GM21786 (cell line): Measurements from ENCODE around the gene DCDC2B.

Source experiments
- ATAC-seq: cut with Tn5 transposase; IDR thresholded peaks from one replicate; pipeline ENCODE4 v1.9.1; 2021; ENCODE audit not compliant: unreplicated experiment

Gene DCDC2B

DNA sequence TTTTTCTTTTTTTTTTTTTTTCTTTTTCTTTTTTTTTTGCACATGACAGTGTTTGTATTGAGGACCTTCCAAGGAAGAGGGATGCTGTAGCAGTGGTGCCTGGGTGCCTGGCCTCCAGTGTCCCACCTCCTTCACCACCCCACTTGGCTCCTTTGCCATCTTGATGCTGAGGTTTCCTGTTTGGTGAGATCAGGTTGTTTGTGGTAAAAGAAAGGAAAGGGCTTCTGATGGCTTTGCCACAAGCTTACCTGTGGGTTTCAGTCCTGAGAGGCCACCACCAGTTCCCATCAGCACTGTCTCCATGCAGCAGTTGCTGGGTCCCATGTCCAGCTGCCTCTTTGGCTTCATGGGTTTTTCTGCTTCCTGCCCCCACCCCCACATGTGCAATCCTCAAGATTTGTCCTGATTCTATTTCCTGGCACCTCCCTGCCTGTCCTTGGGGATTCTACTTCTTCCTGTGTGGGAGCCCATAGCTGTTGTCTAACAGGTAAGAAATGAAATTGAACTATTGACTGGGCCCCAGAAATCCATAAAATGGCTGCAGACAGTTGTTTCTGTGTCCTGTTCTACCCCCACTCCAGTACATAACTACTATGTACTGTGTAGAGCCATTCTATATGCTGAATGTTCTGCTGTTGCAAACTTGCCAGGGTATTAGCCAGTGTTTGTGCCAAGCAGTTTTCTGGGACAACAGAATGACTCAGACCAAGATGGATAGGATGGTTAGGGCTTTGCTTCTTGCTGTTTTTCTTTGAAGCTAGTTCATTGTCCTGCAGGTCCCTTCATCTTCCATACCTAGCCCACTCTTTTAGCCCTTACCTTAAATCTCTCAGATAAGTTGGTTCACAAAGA, 12.7 kb upstream of the DCDC2B start:
- ATAC-seq, result no peak

DNA sequence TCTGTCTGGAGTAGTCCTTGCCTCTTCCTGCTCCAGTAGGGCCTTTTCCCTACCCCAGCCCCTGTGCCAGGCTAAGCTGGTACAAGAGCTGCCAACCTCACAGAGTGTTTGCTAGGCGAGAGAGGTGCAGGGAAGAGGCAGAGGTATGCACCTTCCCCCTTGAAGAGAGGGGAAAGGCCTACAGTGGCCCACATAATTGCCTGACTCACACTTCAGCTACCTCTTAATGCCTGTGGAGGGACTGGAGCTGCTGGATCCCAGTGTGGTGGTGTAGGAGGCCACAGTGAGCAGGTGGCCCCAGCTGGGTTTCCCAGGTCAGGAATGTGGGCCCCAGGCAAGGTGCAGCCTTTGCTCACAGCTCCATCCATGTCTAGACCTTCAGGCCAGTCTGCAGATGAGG, 11.8 kb upstream of the DCDC2B start:
- ATAC-seq, result no peak

DNA sequence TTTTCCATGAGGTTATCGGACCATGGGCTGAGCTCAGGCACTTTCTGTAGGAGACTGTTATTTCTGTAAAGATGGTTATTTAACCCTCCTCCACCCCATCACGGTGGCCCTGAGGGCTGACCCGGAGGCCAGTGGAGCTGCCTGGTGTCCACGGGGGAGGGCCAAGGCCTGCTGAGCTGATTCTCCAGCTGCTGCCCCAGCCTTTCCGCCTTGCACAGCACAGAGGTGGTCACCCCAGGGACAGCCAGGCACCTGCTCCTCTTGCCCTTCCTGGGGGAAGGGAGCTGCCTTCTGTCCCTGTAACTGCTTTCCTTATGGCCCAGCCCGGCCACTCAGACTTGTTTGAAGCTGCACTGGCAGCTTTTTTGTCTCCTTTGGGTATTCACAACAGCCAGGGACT, 11.1 kb upstream of the DCDC2B start:
- ATAC-seq, result no peak

DNA sequence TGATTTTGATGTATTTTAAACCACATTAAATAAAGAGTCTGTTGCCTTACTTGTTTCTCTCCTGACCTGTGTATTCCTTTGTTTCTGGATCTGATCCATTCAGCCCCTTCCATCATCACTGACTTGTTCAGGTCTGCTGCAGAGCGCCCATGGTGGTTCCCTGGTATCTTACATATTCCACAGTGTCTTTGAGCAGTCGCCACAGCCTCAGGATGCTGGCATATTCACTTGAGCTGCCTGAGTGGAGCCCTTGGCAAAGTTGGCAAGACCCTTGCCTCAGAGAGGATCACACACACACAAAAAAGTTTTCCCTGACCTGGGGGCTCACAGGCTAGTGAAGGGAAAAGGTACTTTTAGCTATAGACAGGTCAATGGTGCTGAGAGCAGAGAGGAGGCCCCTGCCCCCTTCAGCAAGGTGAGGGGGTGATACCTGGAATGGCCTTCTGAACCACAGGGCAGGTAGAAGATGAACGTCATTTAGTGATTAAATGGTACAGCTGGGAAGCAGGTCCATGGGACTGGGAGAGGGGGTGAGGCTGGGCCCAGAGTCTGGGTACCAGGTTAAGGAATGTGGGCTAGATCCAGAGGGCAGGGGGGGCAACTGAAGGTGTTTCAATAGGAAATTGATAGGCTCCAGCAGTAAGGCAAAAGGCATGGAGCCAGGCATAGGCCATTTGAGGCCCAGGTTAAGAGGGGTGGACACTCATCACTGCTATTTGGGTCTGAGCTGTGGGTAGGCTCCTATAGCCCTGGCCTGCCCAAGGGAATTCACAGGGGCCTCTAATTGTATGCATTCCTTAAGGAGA, 10.4 kb upstream of the DCDC2B start:
- no peak for ATAC-seq

DNA sequence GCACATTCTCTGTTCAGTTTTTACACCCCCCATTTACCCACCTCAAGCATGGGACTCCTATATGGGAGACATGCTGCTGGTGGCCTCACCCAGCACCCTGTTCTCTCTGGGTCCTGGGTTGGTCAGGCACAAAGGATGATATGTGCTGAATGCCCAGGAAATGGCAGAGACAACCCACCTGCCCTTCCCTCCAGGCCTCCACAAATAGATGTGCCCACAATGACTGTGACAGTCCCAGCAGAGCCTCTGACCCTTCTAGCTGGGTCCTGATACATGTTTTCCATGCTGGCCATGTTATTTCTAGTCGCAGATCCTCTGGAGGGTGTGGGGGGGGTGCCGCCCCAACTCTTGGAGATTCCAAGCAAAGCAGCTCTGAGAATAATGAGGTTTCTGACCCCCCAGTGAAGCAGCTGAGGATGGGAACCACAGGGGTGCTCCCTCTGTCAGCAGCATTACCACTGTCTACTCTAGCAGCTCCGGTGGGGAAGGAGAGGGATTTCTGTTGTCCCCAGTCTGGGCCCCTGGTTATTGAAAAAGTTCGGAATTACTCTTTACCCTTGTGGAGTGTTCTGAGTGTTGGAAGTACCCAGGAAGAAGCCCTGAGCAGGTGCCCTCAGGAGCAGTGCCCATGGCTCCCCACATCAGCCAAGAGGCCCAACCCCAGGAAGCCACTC, 9.7 kb upstream of the DCDC2B start:
- ATAC-seq, result no peak

DNA sequence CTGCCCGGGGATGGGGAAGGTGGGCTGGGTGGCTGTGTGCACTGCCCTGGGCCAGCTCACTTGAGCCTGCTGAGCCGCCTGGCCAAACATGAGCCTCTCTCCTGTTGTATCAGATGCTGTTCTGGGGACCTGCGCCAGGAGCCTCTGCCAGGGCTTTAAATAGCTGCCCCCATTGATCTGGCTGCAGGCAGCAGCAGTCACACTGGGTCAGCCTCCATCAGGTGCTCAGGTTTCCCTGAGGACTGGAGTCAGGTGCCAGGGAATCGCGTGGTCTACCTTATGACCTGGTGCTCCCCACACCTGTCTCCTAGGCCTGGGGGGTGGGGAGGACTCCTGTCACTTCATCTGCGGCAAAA, 9.2 kb upstream of the DCDC2B start:
- no peak for ATAC-seq

DNA sequence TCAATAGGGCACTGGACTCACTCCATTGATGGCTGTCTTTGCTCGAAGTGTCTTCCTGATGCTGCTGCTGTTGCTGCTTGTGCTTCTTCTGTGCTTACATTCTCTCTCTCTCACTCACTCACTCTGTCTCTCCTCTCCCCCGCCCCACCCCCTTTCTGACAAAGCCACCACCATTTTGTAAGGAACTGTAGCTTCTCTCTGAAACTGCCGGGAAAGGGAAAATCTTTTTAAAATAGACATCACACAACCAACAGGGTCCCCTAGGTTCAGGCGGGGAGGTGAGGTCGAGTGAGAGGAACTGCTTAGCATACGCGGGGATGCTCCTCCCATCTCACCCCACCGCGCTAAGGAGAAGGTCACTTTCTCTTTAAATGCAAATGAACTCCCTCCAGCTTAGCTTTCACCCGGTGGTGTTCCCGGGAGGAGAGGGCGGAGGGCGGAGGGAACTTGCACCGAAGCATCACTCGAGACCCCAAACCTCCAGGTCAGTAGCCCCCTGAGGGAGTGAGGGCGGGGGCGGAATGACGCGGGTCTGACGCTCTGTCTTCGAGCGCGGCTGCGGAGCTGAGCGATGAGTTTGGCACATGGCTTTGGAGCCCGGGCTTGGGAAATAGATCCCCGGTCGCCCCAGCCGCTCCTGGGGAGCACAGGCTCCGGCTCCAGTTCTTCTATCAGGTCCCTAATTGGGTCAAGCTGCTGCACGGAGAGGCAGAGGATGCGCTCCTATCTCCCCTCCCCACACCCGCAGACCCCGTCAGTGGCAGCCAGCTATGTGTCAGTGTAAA, 8.5 kb upstream of the DCDC2B start, which contains the start of gene CCDC28B:
CCDC28B (plus strand) TSS at position 370 of the 785 bp plus-strand sequence. CDS start 1,341 bp downstream, outside the sequence.
- no peak for ATAC-seq

DNA sequence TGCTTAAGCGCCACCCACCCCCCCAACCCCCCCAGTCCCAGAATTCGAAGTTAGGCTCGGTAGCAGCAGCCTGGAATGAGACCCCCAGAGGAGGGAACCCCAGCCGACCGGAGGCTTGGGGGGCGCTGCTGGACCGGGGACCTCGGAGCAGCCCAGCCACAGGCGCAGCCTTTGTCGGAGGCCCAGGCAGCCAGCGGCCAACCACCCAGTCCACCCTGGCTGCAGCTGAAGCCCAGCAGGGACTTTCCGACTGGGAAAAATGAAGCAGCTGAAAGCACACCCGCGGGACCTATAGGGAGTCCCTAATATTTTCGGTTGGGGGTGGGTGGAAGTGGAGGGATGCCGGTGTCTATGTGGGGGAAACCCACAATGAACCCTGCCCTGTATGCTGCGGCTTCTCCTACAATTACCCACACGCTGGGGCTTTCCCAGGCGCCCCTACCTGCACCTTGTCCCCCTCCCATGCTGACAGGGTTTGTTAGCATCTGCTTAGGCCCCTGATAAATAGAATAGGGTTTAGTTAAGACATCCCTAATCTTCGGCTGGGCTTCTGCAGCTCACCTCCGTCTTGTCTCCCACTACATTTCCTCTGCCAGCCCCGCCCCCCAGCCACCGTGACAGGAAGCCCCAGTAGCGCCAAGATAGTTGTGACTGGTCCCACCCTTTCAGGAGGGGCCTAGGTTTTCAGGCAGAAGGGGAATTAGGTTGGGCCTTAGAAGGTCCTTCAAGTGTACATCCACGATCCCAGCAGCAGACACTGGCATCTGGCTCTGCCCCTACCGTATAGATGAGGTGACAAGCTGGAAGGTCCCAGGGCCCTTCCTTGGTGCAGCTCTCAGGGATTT, 7.7 kb upstream of the DCDC2B start:
- ATAC-seq, result peak; percentile 43

DNA sequence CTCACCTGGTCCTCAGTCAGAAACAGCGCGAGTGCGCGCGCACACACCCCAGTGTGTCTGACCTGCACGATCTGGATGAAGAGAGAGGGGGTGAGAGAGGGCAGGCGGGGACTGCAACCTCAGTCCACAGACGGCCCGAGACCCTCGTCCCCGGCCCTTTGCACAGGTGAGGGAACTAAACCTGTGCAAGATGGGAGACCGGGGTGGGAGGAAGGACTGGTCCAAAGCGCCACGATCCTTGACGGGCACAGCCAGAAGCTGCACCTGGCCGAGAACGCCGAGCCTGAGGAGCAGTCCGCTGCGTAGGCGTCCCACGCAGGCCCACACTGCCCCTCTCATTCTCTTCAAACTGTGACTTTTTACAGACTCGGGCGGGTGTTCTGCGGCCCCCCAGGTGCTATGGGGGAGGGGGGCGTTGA, 3.9 kb upstream of the DCDC2B start:
- no peak for ATAC-seq

DNA sequence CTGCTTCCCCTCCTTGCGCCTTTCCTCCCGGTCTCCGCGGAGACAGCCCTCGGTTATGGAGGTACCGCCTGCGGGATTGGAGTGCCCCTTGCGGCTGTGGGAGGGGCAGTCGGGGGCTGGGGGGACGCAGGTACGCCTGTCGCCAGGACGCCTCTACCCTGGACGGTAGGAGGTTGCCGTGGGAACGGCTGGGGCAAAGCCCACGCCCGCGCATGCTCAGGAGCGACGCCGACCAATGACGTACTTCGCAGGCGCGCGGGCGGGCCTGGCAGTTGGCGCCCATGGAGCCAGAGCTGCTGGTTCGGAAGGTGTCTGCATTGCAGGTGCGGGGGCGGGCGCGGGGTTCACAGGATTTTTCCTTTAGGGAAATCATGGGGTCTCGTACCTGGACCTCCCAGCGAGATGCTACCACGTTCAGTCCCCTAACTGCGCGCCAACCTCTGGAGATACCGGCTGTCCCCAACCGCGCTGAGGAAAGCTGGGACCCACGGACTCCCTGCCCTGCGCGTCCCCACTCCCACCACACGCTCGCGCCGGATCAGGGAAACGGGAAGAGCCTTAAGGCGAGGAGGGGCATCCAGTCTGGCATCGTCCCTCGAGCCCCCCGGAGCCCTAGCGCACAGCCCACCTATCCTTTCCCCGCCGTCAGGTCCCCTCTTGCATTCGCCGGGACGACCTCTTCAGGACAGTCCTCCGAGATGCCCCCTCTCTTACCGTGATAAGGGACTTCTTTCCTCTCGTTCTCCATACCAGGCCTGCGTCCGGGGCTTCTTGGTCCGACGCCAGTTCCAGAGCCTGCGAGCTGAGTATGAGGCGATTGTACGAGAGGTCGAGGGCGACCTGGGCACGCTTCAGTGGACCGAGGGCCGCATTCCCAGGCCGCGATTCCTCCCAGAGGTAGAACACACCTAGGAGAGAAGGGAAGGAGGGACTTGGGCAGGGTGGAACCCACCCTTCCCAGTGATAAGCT, 3.2 kb upstream of the DCDC2B start, which contains the start of gene IQCC:
IQCC (plus strand) TSS at position 271 of the 970 bp plus-strand sequence; CDS start at position 282, 11 bp downstream.
- no peak for ATAC-seq

DNA sequence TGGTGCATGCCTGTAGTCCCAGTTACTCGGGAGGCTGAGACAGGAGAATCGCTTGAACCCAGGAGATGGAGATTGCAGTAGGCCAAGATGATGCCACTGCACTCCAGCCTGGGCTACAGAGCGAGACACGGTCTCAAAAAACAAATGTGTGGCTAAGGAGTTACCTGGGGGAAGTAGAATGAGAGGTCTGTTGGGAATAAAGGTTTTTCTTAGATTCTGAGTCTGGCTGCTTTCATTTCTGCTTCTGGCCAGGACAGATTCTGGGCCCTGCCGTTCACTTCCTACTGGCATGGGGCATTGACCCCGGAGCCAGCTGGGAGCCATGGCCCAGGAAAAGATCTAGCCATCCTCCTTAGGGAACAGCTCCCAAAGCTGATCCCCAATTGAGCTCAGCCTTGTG, 420 bp upstream of the DCDC2B start:
- no peak for ATAC-seq

DNA sequence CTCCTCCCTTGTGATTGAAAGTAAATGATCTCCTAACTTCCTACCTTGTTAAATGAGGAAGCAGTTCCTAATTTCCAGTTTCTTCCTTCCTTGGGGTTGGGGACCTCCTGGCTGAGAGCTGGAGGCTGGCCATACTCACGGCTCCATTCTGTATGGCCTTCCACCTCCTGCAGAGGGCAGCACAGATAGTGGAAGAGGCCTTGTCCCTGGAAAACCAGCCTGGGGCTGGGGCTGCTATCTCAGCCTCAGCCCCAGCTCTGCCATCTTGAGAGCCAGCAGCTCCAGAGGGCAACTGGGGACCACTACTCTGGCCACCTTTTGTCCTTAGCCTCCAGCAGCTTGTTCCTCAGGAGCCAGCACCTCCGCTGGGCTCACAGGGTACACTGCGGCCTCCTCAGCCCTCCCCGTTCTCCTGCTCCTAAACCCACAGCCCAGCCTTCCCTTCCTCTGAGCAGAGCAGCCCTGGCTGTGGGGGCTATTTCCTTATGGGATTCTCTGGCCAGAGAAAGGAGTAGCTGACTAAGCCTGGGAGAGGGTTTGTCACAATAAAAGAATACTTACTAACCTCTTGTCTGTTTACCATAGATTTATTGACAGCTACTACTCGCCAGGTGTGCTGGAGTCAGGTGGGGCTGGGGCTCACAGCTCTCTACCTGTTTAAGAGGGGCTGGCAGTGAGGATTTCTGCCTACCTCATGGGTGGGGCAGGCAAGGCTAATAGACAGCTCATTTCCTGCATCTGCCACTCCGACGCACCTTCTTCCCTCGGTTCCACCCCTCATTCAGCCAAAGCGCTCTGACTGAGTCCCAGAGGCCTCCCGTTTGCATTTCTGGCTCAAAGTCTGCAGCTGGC, 7.0 kb downstream of the DCDC2B start:
- ATAC-seq, result no peak

DNA sequence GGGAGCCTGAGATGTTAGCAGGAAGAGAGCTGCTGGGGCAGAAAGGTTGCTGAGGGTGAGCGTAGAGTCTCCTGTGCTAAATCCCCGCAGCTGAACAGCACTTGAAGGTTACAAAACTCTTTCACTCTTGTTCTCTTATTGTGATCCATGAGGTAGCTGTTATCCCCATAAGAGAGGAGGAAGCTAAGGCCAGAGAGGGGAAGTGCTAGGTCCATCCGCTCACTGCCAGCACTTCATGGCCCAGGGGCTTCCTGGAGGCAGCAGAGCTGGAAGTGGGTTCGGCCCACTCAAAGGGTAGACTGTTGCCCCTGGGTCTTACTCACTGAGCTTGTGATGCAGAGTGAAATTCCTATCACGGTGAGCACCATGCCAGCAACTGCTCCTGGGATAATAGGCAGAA, 7.7 kb downstream of the DCDC2B start:
- ATAC-seq, result no peak

DNA sequence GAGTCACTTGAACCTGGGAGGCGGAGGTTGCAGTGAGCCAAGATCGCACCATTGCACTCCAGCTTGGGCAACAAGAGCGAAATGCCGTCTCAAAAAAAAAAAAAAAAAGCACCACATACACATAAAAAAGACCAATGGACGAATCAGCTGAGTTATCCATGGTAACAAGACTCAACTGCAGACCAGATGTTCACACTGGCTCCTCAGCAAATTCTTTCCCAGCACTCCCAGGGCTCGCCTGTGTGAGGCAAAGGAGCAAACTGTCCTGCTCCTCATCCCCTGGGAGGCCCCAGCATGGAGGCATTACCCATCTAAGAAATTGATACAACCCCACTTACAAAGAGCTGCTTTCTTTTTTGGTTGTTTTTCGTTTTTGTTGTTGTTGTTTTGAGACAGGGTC, 10.1 kb downstream of the DCDC2B start:
- no peak for ATAC-seq

DNA sequence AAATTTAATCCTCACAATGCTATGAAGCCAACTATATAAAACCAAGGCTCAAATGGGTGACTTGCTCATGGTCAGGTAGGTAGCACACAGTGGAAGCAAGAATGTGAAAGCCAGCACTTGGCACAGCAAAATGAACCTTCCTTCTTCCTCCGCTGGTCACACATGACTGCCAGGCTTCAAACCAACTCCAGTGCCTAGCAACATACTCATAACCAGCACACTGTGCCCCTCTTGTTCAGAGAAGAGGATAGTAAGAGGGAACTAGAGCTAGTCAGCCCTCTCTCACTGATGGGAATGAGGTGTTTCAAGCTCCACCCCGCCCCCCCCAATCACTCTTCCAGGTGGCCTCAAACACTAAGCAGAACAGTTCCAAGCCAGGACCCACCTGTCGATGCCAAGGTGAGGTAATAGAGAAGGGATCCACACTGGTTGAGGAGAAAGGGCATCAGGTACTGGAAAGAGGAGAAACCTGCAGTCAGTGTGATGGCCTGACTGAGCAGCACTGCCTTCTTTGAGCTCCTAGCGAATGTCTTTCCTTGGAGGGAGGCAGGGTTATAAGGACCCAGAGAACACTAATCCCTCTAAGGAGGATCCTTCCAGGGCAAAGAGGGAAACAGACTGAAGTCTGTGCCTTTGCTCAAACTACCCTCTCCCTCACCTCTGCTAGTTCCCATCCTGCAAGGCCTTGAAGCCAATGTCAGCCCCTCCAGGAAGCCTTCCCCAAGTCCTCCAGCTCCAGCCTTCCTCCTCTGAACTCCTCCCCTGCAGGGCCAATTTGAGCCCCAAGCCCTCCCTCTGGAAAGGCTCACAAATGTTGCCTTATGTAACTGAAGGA, 12.1 kb downstream of the DCDC2B start:
- no peak for ATAC-seq

DNA sequence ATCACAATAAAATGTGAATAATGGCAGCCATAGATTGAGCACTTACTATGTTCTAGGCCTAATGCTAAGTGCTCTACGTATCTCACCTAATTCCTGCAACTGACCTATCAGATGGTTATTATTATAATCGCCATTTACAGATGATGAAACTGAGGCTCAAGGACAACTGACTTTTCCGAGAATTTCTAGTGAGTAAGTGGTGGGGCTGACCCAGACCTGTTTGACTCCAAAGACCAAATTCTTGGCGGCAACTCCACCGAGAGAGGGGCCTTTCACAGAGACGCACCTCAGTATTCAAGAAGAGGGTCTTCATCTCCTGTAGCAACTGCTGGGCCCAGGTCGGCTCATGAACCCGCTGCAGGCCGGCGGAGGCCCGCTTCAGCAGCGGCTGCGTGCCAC, 12.7 kb downstream of the DCDC2B start:
- ATAC-seq, result no peak
